HCT116 (cell line): ENCODE measurements around the gene CASP10.

ENCODE experiments used
- EZH2phosphoT487 ChIP-seq: fragments of 200-600 bp; IDR thresholded peaks from 2 replicates; pipeline ENCODE4 v1.6.1; 2018; ENCODE audit warnings: antibody characterized with exemption, borderline replicate concordance
- POLR2A ChIP-seq: IDR thresholded peaks from 2 replicates; pipeline ENCODE4 v1.7.0; 2011; ENCODE audit warnings: borderline replicate concordance; ENCODE audit not compliant: insufficient read depth, insufficient read length; ENCODE audit errors: extremely low read depth
- RAD21 ChIP-seq: IDR thresholded peaks from 2 replicates; pipeline ENCODE4 v1.6.1; 2012; ENCODE audit warnings: low read depth, mild to moderate bottlenecking
- SP1 ChIP-seq: IDR thresholded peaks from 2 replicates; pipeline ENCODE4 v1.6.1; 2012; ENCODE audit warnings: low read depth
- TF ChIP-seq, protein P1 (sequence below), 3 experiments: fragments of 200-600 bp in 1 of 3; sonication (generic) in 1 of 3; IDR thresholded peaks in 2 of 3; conservative IDR thresholded peaks in 1 of 3; 2 replicates each; pipeline ENCODE4 v1.5.1; 2012 to 2017; ENCODE audit warnings: low read depth in 2 of 3, low read length in 2 of 3, antibody characterized with exemption in 1 of 3, borderline replicate concordance in 1 of 3, control low read depth in 1 of 3, mild to moderate bottlenecking in 1 of 3, mixed read lengths in 1 of 3, mixed run types in 1 of 3, moderate library complexity in 1 of 3; ENCODE audit not compliant: insufficient read depth in 1 of 3

DNA sequence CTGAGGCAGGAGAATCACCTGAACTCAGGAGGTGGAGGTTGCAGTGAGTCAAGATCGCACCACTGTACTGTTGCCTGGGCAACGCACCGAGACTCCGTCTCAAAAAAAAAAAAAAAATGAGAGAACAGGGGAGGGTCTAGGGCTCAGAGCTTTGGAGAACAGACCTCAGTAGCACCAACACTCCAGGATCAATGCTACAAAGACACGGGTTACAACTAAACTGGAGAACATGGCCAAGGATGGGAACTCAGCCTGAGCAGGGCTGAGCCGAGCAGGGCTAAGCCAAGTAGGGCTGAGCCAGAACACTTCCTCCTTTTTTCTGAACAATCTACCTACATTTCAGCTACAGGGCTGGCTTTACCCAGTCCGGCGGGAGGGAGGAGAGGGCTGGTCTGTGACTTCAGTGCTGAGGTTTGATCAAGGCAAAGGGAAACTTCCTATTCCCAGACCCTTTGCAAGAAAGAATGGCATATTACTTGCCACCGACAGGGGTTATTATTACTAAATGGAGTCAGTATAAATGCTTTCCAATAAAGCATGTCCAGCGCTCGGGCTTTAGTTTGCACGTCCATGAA lies 74.5 kb downstream of the CASP10 start:
- TF ChIP-seq POLR2A (no peak), RAD21 (no peak), EZH2phosphoT487 (no peak), SP1 (no peak)
- TF ChIP-seq, protein P1, sequence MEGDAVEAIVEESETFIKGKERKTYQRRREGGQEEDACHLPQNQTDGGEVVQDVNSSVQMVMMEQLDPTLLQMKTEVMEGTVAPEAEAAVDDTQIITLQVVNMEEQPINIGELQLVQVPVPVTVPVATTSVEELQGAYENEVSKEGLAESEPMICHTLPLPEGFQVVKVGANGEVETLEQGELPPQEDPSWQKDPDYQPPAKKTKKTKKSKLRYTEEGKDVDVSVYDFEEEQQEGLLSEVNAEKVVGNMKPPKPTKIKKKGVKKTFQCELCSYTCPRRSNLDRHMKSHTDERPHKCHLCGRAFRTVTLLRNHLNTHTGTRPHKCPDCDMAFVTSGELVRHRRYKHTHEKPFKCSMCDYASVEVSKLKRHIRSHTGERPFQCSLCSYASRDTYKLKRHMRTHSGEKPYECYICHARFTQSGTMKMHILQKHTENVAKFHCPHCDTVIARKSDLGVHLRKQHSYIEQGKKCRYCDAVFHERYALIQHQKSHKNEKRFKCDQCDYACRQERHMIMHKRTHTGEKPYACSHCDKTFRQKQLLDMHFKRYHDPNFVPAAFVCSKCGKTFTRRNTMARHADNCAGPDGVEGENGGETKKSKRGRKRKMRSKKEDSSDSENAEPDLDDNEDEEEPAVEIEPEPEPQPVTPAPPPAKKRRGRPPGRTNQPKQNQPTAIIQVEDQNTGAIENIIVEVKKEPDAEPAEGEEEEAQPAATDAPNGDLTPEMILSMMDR (IDR thresholded peaks at IDR 0.05 in 2 of 3, conservative IDR thresholded peaks at IDR 0.05 in 1 of 3; ENCODE audit: borderline replicate concordance in 1 of 3, insufficient read depth in 1 of 3, low read depth in 2 of 3, low read length in 2 of 3), result no peak
